H1 (cell line): ENCODE results near the gene GRK6. TPM values are rescaled to one million over a fixed set of nuclear protein-coding genes. Genes with fewer than 3 reads are reported as not detected.

Experiments
- ASH2L ChIP-seq: fragments of 200-600, 300-600 bp; sonication (generic); IDR thresholded peaks from one replicate; pipeline ENCODE4 v1.7.1; 2017; ENCODE audit warnings: low read length
- BCL11A ChIP-seq, 2 experiments: IDR thresholded peaks; one replicate each; pipeline ENCODE4 v1.6.1; 2011; ENCODE audit warnings: low read depth in 2 of 2, low read length in 2 of 2, mild to moderate bottlenecking in 2 of 2
- CHD2 ChIP-seq: IDR thresholded peaks from 2 replicates; pipeline ENCODE4 v1.6.1; 2012; ENCODE audit warnings: low read length, improper control_type of control experiment
- EGR1 ChIP-seq: IDR thresholded peaks from 2 replicates; pipeline ENCODE4 v1.6.1; 2011; ENCODE audit warnings: low read depth, low read length, borderline replicate concordance
- HDAC2 ChIP-seq, 2 experiments: fragments of 300-600 bp in 1 of 2; sonication (generic) in 1 of 2; IDR thresholded peaks; 2 replicates each; pipeline ENCODE4 v1.6.1; 2011 to 2012; ENCODE audit warnings: low read depth in 2 of 2, low read length in 2 of 2, mild to moderate bottlenecking in 2 of 2, moderate library complexity in 2 of 2, borderline replicate concordance in 1 of 2, inconsistent platforms in 1 of 2
- JUND ChIP-seq: IDR thresholded peaks from 2 replicates; pipeline ENCODE4 v1.6.1; 2011; ENCODE audit warnings: mild to moderate bottlenecking, improper control_type of control experiment, low read length
- SIN3A ChIP-seq, 2 experiments: IDR thresholded peaks in 1 of 2; conservative IDR thresholded peaks in 1 of 2; 2 replicates each; pipeline ENCODE4 v1.6.1; 2011 to 2012; ENCODE audit warnings: low read length in 2 of 2, improper control_type of control experiment in 1 of 2, low read depth in 1 of 2, mild to moderate bottlenecking in 1 of 2
- SUZ12 ChIP-seq: fragments of 200-600 bp; sonication (generic); IDR thresholded peaks from 2 replicates; pipeline ENCODE4 v1.6.1; 2012; ENCODE audit warnings: mild to moderate bottlenecking, inconsistent platforms, low read length, moderate library complexity, mixed read lengths
- polyA plus RNA-seq, 7 experiments: library from polyadenylated mRNA; depleted of rRNA in 3 of 7; stranded (reverse) in 5 of 7; unstranded in 2 of 7; fragments of >200 nt in 5 of 7; fragments of 200-250 nt in 2 of 7; gene quantifications; 1 replicate in 5 of 7; 2 replicates in 1 of 7; 4 replicates in 1 of 7; pipeline versions ENCODE4 v1.2.1 to v1.2.3, GENCODE V29; 2011 to 2013; ENCODE audit warnings: missing spikeins in 2 of 7, mixed read lengths in 2 of 7
- total RNA-seq: library from RNA; stranded (reverse); fragmentation: NEBNext Ultra II Directional; extraction: Animal tissue kit (Norgen Biotek cat#: 25700); gene quantifications from 2 replicates; pipeline ENCODE4 v1.2.1, GENCODE V29; 2021
- TF ChIP-seq, protein P1 (sequence below): fragments of 300-600 bp; sonication (generic); IDR thresholded peaks from 2 replicates; pipeline ENCODE4 v1.7.1; 2012; ENCODE audit warnings: low read length, moderate library complexity, mild to moderate bottlenecking, inconsistent platforms; ENCODE audit not compliant: insufficient replicate concordance

The GRK6 gene
- total and polyA plus RNA-seq, 2 of the 8 experiments (the other 6 are each of a cell fraction or from before 2014, with no cell fraction given), result 31.8 to 57.8 TPM

DNA sequence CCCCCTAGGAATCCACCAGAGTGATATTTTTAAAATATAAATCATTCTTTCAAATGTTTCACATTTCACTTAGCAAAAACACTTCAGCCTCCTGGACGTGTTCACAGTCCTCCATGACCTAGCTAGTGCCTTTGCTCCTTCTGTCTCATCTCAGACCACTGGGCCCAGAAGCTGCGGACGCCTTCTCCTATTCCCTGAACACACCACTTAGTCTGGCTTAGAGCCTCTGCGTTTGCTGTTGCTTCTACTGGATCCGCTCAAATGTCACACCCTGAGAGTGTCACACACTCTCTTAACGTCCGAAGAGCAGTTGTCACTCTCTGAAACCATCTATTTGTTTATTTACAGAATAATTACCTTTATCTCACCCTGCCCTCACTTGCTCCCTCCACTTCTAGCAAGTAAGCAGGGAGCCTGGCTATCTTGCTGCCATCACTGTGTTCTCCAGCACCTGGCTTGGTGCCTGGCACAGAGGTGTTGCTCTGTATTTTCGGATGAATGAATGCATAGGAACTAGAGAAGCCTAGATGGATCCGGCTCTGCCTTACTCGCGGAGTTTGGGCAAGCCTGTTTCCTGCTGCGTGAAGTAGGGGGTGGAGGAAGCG, 1.2 kb upstream of the GRK6 start (continued):
- TF ChIP-seq, protein P1, sequence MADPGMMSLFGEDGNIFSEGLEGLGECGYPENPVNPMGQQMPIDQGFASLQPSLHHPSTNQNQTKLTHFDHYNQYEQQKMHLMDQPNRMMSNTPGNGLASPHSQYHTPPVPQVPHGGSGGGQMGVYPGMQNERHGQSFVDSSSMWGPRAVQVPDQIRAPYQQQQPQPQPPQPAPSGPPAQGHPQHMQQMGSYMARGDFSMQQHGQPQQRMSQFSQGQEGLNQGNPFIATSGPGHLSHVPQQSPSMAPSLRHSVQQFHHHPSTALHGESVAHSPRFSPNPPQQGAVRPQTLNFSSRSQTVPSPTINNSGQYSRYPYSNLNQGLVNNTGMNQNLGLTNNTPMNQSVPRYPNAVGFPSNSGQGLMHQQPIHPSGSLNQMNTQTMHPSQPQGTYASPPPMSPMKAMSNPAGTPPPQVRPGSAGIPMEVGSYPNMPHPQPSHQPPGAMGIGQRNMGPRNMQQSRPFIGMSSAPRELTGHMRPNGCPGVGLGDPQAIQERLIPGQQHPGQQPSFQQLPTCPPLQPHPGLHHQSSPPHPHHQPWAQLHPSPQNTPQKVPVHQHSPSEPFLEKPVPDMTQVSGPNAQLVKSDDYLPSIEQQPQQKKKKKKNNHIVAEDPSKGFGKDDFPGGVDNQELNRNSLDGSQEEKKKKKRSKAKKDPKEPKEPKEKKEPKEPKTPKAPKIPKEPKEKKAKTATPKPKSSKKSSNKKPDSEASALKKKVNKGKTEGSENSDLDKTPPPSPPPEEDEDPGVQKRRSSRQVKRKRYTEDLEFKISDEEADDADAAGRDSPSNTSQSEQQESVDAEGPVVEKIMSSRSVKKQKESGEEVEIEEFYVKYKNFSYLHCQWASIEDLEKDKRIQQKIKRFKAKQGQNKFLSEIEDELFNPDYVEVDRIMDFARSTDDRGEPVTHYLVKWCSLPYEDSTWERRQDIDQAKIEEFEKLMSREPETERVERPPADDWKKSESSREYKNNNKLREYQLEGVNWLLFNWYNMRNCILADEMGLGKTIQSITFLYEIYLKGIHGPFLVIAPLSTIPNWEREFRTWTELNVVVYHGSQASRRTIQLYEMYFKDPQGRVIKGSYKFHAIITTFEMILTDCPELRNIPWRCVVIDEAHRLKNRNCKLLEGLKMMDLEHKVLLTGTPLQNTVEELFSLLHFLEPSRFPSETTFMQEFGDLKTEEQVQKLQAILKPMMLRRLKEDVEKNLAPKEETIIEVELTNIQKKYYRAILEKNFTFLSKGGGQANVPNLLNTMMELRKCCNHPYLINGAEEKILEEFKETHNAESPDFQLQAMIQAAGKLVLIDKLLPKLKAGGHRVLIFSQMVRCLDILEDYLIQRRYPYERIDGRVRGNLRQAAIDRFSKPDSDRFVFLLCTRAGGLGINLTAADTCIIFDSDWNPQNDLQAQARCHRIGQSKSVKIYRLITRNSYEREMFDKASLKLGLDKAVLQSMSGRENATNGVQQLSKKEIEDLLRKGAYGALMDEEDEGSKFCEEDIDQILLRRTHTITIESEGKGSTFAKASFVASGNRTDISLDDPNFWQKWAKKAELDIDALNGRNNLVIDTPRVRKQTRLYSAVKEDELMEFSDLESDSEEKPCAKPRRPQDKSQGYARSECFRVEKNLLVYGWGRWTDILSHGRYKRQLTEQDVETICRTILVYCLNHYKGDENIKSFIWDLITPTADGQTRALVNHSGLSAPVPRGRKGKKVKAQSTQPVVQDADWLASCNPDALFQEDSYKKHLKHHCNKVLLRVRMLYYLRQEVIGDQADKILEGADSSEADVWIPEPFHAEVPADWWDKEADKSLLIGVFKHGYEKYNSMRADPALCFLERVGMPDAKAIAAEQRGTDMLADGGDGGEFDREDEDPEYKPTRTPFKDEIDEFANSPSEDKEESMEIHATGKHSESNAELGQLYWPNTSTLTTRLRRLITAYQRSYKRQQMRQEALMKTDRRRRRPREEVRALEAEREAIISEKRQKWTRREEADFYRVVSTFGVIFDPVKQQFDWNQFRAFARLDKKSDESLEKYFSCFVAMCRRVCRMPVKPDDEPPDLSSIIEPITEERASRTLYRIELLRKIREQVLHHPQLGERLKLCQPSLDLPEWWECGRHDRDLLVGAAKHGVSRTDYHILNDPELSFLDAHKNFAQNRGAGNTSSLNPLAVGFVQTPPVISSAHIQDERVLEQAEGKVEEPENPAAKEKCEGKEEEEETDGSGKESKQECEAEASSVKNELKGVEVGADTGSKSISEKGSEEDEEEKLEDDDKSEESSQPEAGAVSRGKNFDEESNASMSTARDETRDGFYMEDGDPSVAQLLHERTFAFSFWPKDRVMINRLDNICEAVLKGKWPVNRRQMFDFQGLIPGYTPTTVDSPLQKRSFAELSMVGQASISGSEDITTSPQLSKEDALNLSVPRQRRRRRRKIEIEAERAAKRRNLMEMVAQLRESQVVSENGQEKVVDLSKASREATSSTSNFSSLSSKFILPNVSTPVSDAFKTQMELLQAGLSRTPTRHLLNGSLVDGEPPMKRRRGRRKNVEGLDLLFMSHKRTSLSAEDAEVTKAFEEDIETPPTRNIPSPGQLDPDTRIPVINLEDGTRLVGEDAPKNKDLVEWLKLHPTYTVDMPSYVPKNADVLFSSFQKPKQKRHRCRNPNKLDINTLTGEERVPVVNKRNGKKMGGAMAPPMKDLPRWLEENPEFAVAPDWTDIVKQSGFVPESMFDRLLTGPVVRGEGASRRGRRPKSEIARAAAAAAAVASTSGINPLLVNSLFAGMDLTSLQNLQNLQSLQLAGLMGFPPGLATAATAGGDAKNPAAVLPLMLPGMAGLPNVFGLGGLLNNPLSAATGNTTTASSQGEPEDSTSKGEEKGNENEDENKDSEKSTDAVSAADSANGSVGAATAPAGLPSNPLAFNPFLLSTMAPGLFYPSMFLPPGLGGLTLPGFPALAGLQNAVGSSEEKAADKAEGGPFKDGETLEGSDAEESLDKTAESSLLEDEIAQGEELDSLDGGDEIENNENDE, result no peak
- TF ChIP-seq HDAC2 (IDR thresholded peaks at IDR 0.05; ENCODE audit: borderline replicate concordance in 1 of 2, low read depth in 2 of 2, low read length in 2 of 2), result no peak
- no peak for TF ChIP-seq SUZ12
- TF ChIP-seq EGR1, result no peak
- no peak for TF ChIP-seq ASH2L
- TF ChIP-seq BCL11A (IDR thresholded peaks at IDR 0.05; ENCODE audit: low read depth in 2 of 2, low read length in 2 of 2), result no peak
- no peak for TF ChIP-seq CHD2
- no peak for TF ChIP-seq SIN3A (conservative IDR thresholded peaks at IDR 0.05 in 1 of 2, IDR thresholded peaks at IDR 0.05 in 1 of 2; ENCODE audit: low read depth in 1 of 2, low read length in 2 of 2)
- no peak for TF ChIP-seq JUND
